CD1c-positive myeloid dendritic cell (primary cell): Measurements from ENCODE around the gene ZMAT5.

Experiments
- DNase-seq: peaks from one replicate; pipeline ENCODE4 v3.0.0-alpha.2; 2016; ENCODE audit errors: extremely low spot score

ZMAT5 gene

DNA sequence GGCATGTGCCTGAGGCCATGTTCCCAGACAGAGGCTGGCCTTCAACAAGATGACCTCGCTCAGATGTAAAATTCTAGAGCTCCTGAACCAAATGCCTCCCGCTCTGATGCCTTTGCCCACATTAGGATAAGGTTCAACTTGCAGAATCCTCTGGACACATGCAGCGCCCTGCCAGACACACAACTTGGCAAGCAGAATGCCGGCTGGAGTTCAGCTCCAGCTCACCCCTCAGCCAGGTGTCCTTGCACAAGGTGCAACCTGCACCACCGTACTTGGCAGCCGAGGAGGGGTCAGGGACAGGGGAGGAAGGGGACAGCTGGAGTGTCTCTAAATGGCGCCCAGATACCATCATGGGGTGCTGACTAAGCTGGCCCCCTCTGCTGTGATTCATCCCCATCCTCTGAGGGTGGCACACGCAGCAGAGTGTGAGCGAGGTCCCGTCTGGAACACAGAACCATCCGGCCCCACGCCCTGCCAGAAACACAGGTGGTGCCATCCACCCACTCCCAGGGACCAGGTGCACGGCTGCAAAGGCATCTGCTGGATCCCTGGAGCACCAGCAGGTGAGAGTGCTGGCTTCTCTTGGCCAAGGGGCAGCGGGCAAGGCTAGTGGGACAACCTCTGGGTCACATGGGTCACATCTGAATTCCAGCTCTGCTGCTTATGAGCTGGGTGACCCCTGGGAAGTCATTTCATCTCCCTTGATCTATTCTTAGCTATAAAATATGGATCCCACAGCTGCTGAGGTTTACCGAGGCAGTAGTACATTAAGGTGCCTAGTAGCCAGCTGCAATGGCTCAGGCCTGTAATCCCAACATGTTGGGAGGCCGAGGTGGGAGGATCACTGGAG is 12.8 kb downstream of the ZMAT5 start:
- DNase-seq, result no peak

DNA sequence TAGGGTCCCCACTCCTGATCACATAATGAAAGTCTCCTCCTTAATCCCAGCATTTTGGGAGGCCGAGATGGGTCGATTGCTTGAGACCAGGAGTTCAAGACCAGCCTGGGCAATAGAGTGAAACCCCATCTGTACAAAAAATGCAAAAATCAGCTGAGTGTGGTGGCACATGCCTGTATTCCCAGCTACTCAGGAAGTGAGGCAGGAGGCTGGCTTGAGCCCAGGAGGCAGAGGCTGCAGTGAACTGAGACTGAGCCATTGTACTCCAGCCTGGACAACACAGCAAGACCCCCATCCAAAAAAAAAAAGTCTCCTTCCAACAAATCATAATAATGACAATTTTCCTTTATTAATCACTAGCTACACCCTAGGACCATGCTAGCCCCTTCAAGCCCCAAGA is 15.1 kb downstream of the ZMAT5 start:
- no peak for DNase-seq

DNA sequence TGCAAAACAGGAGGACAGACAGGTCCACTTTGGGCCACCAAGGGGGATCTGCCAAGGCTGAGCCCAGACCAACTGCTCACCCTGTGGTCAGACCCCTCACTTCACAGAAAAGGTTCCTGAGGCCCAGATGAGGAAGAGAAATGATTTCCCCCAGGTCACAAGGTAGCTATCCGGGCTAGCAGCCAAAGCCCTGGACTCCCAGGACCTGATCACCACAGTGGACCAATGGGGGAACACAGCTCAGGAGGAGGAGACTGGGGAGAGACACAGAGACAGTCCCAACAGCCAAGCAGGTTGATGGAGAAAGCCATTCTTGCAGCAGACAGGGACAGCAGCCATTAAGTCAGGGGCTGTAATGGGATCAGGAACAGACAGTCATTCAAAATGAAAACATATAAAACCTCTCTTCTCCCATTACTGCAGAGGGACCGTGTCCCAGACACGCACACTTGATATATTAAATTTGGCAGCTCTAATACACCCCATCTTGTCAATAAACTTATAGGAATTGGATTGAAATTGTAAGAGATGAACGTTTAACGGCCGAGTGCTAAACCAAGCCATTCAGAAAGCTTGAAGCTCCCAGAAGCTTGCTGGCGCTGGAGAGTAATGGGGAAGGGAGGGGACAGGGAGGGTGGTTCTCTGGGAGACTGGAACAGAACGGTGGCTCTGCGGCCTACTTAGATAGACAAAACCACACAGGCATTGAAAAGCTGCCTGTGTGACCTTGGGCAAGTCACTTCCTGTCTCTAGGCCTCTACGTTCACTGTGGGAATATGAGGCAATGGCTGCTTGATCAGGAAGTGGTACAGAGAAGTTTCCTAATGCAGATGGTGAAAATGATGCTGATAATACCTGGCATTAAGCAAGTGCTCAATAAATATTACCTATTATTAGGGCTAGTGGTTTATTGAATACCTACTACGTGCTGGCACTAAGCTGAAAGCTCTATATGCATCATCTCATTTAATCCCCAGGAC is 16.0 kb downstream of the ZMAT5 start:
- DNase-seq, result peak; percentile 53

DNA sequence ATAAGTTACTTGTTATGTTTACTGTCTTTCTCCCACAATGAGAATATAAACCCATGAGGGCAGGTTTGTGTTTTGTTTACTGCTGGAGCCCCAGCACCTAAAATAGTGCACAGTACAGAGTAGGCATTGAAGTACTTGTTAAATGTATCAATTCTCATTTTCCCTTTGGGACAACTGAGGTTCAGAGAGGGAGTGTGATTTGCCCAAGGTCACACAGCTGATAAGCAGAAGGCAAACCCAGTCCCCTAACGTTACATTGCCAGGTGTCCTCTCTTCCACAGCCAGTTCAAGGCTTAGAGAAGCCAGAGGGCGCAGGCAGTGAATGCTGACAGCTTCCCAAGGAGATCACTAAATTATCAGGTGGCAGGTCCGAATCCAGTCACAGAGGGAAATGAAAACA is 16.8 kb downstream of the ZMAT5 start:
- no peak for DNase-seq

DNA sequence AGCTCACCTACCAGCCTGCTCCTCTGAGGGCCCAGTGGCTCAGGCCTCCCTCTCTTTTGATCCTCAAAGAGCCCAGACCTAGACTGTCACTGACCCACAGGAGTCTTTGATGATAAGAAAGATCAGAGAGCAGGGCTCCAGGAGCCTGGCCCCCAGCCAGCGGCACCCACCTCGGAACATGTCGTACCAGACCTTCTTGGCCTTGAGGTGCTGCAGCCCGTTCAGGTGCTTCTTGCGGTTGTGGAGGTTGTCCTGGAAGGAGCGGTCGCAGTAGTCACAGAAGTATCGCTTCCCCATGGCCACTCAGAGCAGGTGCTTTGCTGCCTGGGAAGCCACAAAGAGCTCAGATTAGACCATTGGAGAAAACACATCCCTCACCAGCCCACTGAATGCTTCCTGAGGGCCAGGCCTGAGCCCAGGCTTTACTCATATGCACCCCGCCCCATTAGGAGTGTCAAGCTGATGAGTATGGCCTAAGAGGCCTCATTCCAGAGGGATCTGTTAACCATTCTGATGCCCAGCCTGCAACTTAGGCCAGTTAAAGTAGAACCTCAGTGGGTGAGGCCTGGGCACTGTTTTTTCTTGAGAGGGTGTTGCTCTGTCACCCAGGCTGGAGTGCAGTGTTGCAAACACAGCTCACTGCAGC is 18.4 kb downstream of the ZMAT5 start:
- DNase-seq, result no peak

DNA sequence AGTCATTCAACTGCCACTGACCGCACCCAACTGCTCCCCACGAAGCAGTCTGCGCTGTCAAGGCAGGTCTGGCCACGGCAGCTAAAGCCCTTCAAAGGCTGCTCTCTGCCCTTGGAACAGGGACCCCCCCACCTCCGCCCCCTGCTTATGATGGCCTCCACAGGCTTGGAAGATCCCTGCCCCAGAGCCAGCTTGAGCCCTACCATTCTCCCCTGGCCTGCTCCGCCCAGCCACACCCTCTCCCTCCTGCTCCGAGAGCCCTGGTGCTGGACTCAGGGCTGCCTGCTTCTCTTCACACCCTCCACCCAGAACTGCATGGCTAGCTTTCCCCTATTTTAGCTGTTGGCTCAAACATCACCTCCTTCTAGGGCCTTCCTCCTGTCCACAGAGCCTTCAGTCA is 19.0 kb downstream of the ZMAT5 start:
- DNase-seq, result no peak

DNA sequence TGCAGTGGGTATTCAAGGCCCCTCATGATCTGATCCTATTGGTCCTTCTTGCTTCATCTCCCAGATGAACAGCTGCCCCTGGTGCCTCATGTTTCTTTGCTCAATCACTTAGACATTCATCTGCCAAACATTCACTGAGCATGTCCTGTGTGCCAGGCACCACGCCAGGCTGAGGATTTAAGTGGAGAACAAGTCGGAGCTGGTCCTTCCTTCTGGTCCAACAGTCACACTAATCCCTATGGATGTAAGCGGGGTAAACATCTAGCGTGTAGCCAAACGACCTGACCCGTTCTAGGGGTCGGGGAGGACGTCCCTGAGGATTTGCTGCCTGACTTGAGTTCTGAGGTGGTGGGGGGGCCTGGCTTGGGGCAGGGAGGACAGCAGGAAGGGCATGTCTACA is 21.9 kb downstream of the ZMAT5 start:
- no peak for DNase-seq

DNA sequence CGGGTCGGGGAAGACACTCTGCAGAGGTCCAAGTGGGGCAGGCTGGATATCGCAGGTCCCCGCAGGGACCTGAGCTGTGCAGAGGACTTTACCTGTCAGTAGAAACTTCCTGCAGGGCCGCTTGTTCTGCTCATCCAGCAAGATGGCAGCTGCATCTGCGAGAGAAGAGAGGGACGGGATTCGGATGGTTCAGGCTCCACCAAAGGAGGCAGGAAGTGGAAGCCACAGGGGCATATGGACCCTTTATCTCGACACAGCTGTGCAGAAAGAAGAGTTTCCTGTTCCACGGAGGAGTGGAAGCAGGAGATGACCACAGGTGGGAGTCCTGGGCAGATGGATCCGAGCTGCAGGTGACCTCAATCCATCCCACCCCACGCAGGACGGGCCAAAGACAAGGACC is 24.5 kb downstream of the ZMAT5 start:
- DNase-seq, result no peak

DNA sequence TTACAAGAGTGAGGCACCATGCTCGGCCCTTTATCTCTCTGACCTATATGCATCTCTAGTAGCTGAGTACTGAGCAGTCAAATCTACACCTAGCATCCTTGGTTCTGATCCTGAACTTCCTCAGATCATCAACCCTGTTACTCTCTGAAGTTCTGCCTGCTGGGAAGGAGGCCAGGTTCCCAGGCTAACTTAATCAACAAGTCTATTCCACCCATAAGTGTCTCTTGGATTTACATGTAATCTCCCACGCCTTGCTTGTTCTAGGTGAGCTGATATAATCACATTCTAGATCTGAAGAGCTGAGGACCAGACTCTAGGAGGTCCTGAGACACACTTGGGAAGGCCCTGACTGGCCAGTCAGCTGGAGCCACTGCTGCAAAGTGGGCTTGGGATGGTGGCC is 24.9 kb downstream of the ZMAT5 start:
- no peak for DNase-seq

DNA sequence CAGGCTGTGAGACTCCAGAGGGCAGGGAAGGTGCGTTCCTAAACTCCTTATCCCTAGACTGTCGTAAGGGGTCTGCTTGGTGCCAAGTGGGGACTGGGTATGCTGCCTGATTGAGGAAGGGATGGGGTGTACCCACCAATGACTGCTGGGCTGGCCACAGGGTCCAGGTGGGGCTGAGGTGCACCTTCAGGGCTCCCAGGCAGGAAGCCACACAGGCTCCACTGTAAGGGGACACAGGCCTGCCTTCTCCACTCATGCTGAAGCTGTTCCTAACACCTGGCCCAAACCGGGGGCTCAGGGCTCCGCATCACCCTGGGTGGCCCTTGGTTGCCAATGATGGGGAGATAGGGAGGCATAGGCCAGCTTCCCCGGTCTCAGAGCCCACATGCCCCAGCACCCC is 26.6 kb downstream of the ZMAT5 start:
- DNase-seq, result no peak

DNA sequence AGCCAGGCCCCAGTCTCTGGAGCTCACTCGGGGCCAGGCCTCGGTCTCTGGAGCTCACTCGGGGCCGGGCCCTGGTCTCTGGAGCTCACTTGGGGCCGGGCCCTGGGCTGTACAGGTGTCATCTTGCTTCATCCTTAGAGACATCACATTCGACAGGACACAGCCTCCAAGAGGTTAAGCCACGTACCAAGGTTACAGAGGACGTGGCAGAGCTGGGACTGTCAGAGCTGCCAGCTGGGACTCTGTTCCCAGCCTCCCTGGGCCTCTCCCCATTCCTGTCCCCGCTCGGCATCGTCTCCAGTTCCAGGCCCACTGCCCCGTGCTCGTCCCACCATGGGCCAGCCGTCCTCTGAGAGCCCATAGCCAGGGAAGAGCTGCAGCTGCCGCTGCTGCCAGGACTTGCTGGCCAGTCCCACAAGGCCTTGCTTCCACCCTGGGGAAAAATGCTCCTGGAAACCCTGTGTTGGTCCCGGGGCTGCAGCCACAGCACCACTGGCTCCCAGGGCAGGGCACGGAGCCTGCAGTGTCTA is 27.4 kb downstream of the ZMAT5 start:
- no peak for DNase-seq

DNA sequence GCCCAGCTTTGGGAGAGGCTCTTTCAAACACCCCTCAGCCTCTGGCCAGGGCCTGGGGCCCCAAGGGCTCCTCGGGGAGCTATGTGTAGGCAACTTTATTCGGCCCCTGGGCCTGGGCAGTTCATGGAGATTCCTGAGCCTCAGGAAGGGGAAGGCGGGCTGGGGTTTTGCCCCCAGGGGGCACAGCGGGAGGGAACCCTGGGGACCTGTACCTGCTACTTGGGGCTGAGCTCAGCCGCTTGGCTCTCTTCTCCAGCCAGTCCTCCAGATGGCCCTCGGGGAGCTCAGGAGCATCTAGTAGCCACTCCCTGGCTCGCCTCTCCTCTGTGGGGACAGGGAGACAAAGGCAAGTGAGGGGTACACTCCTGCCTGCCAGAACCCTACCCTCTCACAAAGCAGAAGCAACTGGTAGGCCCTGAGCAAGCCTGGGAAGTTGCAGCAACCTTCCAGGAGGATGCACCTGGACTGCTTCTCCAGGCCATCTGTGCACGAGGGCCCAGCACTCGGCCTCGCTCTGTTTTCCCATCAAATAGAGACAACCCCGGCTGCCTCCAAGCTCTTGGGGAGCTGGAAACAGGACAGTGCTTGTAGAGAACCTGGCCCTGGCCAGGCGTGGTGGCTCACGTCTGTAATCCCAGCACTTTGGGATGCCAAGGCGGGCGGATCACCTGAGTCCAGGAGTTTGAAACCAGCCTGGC is 28.5 kb downstream of the ZMAT5 start:
- no peak for DNase-seq

DNA sequence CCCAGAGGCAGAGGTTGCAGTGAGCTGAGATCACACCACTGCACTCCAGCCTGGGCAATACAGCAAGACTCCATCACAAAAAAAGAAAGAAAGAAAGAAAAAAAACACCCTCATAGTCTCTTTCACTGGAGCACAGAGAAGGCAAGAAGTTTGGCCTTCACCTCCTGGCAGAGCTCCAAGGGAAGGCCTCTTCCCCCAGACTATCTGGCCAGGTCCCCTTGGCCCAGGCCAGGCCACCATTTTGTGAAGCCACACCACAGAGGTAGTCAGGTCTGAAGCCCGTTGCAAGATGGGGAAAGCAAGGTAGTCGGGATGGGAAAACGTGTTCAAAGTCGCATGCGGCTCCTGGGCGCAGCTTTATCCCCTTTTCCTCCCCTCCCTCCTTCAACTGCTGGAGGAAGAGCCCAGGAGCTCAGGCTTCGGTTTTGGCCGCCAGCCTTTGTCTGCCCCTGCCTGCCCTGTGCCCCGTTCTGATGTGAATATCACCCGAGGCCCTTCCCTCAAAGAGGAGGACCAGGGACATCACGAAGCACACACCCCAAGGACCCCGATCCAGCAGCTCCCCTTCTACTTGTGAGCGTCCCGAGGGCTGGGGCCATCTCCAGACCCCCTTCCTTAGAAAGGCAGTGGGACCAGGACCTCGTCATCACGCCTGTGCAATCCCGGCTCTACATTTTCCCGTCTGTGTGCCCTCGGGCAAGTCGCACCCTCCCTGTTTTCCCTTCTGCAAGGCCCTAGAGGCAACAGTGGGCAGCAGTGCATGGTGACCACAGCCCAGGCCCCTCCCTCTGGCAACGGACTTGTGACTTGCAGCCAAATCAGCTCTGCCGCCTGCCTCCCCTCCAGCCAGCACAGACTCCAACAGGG is 29.3 kb downstream of the ZMAT5 start:
- no peak for DNase-seq

DNA sequence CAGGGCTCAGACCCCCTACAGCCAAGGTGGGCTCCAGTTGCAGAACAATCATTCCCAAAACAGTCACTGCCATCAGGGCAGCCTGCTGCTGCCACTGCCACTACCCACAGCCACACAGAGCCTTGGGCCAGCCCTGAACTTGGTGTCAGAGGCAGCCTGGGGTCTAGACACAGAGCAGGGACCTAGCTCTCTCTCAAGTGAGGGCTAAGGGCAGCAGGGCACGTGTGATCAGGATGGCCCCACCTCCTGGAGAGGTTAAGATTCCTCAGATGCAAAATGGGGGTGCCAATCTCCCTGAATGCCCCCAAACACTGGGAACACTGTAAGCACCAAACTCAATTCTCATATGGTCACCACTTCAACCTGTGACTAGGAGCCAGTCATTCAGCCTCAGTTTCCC is 31.4 kb downstream of the ZMAT5 start:
- no peak for DNase-seq

DNA sequence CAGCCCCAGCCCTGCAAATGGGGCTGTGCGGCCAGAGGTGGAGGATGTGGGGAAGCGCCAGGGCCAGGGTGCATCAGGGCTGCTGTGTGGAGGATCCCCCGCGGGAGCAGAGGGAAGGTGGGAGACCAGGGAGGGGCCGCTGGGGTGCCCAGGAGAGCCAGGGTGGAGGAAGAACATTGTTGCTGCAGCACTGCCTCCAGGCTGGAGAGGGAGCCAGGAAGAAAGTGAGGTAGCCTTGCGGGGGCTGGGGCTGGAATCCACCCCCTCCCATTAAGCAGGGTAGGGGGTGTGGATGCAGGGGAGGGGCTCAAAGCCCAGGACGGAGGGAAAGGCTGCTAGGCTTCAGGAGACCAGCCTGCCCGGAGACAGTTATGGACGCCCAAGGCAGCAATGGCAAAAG is 32.0 kb downstream of the ZMAT5 start:
- DNase-seq, result no peak

DNA sequence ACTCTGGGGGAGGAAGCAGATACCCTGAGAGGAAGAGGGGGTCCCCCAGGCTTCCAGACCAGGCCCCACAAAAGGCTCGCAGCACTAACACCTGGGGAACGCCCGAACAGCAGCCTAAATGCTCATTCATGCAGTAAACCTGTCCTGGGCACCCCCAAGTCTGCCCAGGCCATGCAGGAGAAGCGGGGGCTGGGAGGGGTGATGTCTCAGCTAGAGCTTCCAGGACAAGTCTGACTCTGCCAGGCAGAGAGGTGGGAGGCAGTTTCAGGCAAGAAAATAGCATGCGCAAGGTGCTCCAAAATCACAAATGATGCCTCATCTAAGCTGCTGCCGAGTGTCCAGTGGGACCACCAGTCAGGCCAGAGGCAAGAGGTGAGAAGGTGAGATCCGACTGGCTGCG is 32.4 kb downstream of the ZMAT5 start:
- no peak for DNase-seq

DNA sequence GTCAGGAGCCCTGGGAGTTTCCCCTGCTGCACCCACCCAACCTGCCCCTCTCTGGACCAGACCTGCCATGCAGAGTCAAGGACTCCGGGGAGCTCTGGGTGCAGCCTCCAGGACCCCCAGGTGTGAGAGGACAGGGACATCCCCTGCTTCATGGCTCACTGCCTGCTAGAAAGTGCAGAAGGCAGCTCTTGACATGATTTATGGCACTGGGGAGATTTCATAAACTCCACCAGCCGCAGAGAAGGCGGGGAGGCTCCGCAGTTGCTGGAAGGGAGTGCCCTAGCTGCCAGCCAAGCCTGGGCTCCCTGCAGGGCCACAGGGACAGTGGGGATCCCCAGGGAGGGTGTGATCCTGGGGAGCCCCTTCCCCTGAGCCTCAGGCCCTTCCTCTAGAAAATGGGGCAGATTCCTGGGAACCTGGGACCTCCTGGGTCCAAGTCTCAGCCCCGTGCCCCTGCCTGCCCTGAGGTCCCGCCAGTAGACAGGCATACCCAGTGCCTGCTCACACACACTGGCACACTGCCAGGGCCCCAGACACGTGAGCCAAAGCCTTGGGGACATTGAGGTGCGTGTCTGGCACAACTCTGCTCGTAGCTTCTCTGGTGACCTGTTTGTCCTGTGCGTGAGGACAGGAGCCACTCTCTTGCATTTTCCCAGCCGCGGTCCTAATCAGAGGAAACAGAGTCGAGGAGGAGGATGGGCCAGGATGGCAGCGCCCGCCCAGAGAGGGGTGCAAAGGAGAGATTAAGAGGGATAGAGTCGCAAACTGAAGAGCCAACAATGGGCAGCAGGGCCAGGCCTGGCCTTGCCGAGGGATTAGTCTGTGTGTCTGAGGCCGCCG is 33.2 kb downstream of the ZMAT5 start:
- DNase-seq, result no peak

DNA sequence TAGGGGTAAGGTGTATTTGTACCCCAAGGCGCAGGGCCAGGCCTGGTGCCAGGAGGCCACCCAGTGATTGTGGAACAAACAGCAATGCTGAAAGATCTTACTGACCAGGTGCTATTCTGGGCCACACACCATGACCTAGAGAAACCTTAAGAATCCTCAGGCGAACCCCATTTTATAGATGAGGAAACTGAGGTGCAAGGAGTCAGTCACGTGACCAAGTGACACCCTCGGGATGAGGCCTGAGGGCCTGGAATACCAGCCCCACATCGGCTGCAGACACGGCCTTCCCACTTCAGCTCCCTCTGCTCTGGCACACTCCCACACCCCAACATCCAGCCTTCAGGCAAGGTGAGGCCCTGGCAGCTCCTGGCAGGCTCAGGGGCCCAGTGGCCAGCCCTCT is 33.9 kb downstream of the ZMAT5 start:
- no peak for DNase-seq

DNA sequence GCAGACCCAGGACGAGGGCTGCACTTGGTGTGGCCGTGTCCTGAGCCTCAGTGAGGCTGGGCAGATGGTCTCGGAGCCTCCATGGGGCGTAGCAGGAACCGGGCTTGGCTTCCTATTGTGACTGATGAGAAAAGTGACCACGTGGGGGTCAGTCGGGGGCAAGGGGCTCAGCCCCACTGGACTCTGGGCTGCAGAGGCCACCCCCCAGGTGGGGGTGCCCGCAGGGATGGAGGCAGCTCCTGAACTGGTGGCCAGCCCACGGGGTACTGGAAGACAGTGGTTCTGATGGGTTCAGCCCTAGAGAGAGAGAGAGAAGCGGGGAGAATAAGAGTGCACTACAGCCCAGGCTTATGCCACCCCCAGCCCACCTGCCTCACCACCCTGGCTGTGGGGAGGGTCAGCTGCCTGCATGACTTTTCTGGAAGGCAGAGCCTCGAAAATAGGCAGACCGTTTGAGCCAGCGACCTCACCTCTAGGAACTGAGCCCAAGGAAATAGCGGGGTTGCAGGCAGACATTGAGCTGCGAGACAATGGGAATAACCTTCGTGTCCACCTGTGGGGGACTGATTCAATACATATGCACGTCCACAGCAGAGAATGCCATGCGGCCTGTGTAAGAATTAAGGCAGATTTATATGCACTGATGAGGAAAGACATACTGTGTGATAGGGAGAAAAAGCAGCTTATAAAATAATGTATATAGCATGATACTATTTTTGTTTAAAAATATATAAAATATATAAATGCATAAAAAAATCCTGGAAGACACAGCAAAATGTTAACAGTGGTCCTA is 35.6 kb downstream of the ZMAT5 start:
- DNase-seq, result no peak
